Vagina (tissue), 2 donors: Measurements from ENCODE around the gene C17orf100.

Experiments used
- CTCF ChIP-seq, 3 experiments: fragments of 450-650 bp in 2 of 3; fragments of 200-600 bp in 1 of 3; sonication (generic) in 1 of 3; IDR thresholded peaks; one replicate each; pipeline ENCODE4 v1.5.1; 2017 to 2019; ENCODE audit warnings: antibody characterized with exemption in 3 of 3, mild to moderate bottlenecking in 2 of 3, moderate library complexity in 2 of 3
- POLR2A ChIP-seq, 2 donors: fragments of 450-650 bp; IDR thresholded peaks; one replicate each; pipeline ENCODE4 v1.6.1; 2017; ENCODE audit warnings: antibody characterized with exemption in 2 of 2, mild to moderate bottlenecking in 2 of 2, moderate library complexity in 2 of 2
- POLR2AphosphoS5 ChIP-seq, 2 donors: sonication (generic); formaldehyde crosslinking; IDR thresholded peaks; one replicate each; pipeline ENCODE4 v1.9.0; 2017; ENCODE audit warnings: antibody characterized with exemption in 2 of 2, mild to moderate bottlenecking in 2 of 2, low read depth in 1 of 2; ENCODE audit not compliant: insufficient read depth in 1 of 2

GRCh38 chr17:6610011-6610410 is 41.6 kb upstream of the C17orf100 start:
- no peak for TF ChIP-seq POLR2AphosphoS5 (IDR thresholded peaks at IDR 0.05; ENCODE audit: insufficient read depth in 1 of 2, low read depth in 1 of 2)
- no peak for TF ChIP-seq CTCF (IDR thresholded peaks at IDR 0.05)
- TF ChIP-seq POLR2A (IDR thresholded peaks at IDR 0.05), result no peak
